Breast epithelium (tissue), 3 donors: ENCODE measurements around the gene LONP2.

Experiments
- POLR2A ChIP-seq: fragments of 450-650 bp; IDR thresholded peaks from one replicate; pipeline ENCODE4 v1.6.1; 2016; ENCODE audit warnings: antibody characterized with exemption, mild to moderate bottlenecking, moderate library complexity
- POLR2AphosphoS5 ChIP-seq, 3 donors: sonication (generic); formaldehyde crosslinking; IDR thresholded peaks; one replicate each; pipeline ENCODE4 v1.6.1; 2017; ENCODE audit warnings: antibody characterized with exemption in 3 of 3
- TF ChIP-seq, protein P1 (sequence below), 3 donors: fragments of 450-650 bp; IDR thresholded peaks; one replicate each; pipeline ENCODE4 v1.5.1; 2016 to 2017; ENCODE audit warnings: antibody characterized with exemption in 3 of 3, mild to moderate bottlenecking in 3 of 3, moderate library complexity in 3 of 3

DNA sequence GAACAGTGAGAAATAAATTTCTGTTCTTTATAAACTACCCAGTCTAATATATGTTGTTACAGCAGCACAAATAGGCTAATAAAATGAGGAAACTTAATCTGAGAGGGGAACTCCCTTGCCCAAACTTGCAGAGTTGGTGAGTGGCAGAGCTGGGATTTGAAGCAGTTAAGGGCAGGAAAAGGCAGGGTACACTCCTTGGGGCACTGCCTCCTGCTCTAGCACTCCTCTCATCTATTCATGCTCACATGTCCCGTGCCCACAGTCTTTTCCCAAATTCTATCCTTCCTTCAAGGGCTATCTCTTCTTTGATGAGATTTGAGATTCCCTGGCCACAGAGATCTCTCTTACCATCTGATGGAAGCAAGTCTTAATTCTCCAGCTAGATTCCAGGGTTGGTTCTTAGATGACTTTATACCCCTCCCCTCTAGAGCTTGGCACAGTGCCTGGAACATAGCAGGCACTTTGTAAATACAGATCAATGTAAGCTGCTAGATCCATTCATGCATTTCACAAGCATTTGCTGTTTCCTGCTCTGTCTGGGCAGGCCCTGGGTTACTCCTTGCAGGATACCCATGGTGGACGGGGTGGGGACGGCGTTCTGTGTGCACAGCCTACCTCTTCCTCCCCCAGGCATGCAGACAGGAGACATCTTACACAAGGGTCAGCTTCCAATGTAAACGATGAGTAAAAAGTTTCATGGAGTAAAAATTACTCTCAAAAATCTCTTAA lies 49.1 kb upstream of the LONP2 start:
- TF ChIP-seq, protein P1, sequence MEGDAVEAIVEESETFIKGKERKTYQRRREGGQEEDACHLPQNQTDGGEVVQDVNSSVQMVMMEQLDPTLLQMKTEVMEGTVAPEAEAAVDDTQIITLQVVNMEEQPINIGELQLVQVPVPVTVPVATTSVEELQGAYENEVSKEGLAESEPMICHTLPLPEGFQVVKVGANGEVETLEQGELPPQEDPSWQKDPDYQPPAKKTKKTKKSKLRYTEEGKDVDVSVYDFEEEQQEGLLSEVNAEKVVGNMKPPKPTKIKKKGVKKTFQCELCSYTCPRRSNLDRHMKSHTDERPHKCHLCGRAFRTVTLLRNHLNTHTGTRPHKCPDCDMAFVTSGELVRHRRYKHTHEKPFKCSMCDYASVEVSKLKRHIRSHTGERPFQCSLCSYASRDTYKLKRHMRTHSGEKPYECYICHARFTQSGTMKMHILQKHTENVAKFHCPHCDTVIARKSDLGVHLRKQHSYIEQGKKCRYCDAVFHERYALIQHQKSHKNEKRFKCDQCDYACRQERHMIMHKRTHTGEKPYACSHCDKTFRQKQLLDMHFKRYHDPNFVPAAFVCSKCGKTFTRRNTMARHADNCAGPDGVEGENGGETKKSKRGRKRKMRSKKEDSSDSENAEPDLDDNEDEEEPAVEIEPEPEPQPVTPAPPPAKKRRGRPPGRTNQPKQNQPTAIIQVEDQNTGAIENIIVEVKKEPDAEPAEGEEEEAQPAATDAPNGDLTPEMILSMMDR (IDR thresholded peaks at IDR 0.05): no peak
- TF ChIP-seq POLR2A: no peak
- no peak for TF ChIP-seq POLR2AphosphoS5 (IDR thresholded peaks at IDR 0.05)
